PC-9 (cell line): Measurements from ENCODE around the gene THG1L. TPM values are rescaled to one million over a fixed set of nuclear protein-coding genes. Genes with fewer than 3 reads are reported as not detected.

Source experiments
- BruUV-seq: library from RNA; stranded (reverse); fragments of 400-500 nt; replicated peaks from 2 replicates; lab custom pipeline; 2021; lab: Mats Ljungman, UMichigan
- CTCF ChIA-PET: fragments of 300-600 bp; sonication (Branson Sonifier 250); formaldehyde crosslinking; loops from one replicate; lab custom pipeline; 2022; ENCODE audit warnings: antibody characterized with exemption; lab: Charles Lee
- POLR2A ChIA-PET: fragments of 300-600 bp; sonication (Branson Sonifier 250); formaldehyde crosslinking; loops from one replicate; lab custom pipeline; 2022; ENCODE audit warnings: antibody characterized with exemption; ENCODE audit not compliant: unreplicated experiment; lab: Charles Lee
- DNase-seq, 2 experiments: peaks; one replicate each; pipeline versions ENCODE4 v3.0.0 to v3.0.0-alpha.2; 2015 to 2022; ENCODE audit warnings: mixed read lengths in 1 of 2
- H2AFZ ChIP-seq: fragments of 200-600 bp; sonication (generic); 2 replicates; pipeline ENCODE4 v1.8.1; 2017; ENCODE audit warnings: antibody characterized with exemption
- H3F3A ChIP-seq: fragments of 200-600 bp; sonication (generic); 2 replicates; pipeline ENCODE4 v1.8.1; 2017; ENCODE audit warnings: antibody characterized with exemption, mild to moderate bottlenecking, low read depth; ENCODE audit not compliant: insufficient read depth
- H3K27ac ChIP-seq: fragments of 200-600 bp; sonication (generic); 2 replicates; pipeline ENCODE4 v1.6.1; 2016; ENCODE audit warnings: mixed run types
- H3K27me3 ChIP-seq: fragments of 200-600 bp; sonication (generic); 2 replicates; pipeline ENCODE4 v1.6.1; 2016; ENCODE audit warnings: low read depth, mixed run types; ENCODE audit not compliant: insufficient read depth
- H3K36me3 ChIP-seq: fragments of 200-600 bp; sonication (generic); 2 replicates; pipeline ENCODE4 v1.6.1; 2016; ENCODE audit warnings: low read depth, mixed run types
- H3K4me1 ChIP-seq: fragments of 200-600 bp; sonication (generic); replicated peaks from 2 replicates; pipeline ENCODE4 v1.6.1; 2016; ENCODE audit warnings: mixed run types; ENCODE audit not compliant: insufficient read depth
- H3K4me2 ChIP-seq: fragments of 200-600 bp; sonication (generic); 2 replicates; pipeline ENCODE4 v1.6.1; 2017; ENCODE audit warnings: mixed run types
- H3K4me3 ChIP-seq: fragments of 200-600 bp; sonication (generic); 2 replicates; pipeline ENCODE4 v1.6.1; 2016; ENCODE audit warnings: mixed run types
- H3K79me2 ChIP-seq: fragments of 200-600 bp; sonication (generic); 2 replicates; pipeline ENCODE4 v1.6.1; 2017; ENCODE audit warnings: low read depth, mixed run types
- H3K9me2 ChIP-seq: fragments of 200-600 bp; sonication (generic); 2 replicates; pipeline ENCODE4 v1.8.1; 2017; ENCODE audit warnings: mild to moderate bottlenecking; ENCODE audit not compliant: insufficient read depth
- H3K9me3 ChIP-seq: fragments of 200-600 bp; sonication (generic); 2 replicates; pipeline ENCODE4 v1.8.1; 2016; ENCODE audit warnings: low read depth; ENCODE audit not compliant: insufficient read depth
- H4K20me1 ChIP-seq: fragments of 200-600 bp; sonication (generic); 2 replicates; pipeline ENCODE4 v1.8.1; 2017; ENCODE audit not compliant: insufficient read depth
- EZH2 ChIP-seq: fragments of 200-600 bp; sonication (generic); IDR thresholded peaks from 2 replicates; pipeline ENCODE4 v1.8.0; 2017; ENCODE audit warnings: antibody characterized with exemption, low read depth
- intact Hi-C: fragments of 100-400 bp; cut with micrococcal nuclease; formaldehyde crosslinking; loops from one replicate; pipeline ENCODE4 v1.10.0; 2022; ENCODE audit not compliant: unreplicated experiment
- total RNA-seq: library from RNA; stranded (reverse); gene quantifications from 2 replicates; pipeline ENCODE4 v1.2.3, GENCODE V29; 2021
- TF ChIP-seq, protein P1 (sequence below): fragments of 200-600 bp; sonication (generic); conservative IDR thresholded peaks from 2 replicates; pipeline ENCODE4 v1.6.1; 2017; ENCODE audit warnings: mixed run types, antibody characterized with exemption, mild to moderate bottlenecking, moderate library complexity

The THG1L gene
- total RNA-seq, 1 experiment from 2014 or later, result 25.3 TPM

DNA sequence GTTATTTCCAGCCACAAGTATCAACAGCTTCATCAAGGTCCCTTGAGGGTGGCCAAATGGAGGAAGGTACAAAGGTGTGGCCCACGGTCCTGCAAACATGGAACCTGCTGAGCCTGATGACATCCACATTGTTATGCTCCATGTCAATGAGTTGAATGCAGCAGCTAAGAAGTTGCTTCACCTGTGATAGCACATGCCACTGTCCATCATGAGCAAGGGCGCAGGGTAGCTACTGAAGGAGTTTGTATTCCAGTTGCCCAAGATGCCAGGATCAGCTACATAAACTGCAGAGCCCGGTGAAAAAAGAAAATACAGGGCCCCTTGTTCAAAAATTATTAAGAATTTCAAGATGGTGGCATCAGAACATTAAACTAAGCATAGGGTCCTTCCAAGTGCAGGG, 36.5 kb downstream of the THG1L start:
- Histone ChIP-seq H3K79me2 (no peaks in the 10 kb centered on the region), H3K9me2 (no peaks in the 10 kb centered on the region), H3K9me3 (no peaks in the 10 kb centered on the region), H3K4me2 (no peak overlapping the region), H3K27ac (no peak overlapping the region), H3K4me3 (no peak overlapping the region), H4K20me1 (no peaks in the 10 kb centered on the region), H3K36me3 (no peaks in the 10 kb centered on the region), H2AFZ (no peak overlapping the region), H3K4me1 (0 out of 2 replicates have a peak, but pooled peaks cover 4% of the 10 kb centered on the region), H3K27me3 (no peaks in the 10 kb centered on the region), H3F3A (peaks cover 6% of the 10 kb centered on the region; the same call in 1 of the 2 replicates)
- ChIA-PET CTCF (no interaction called here), POLR2A (no interaction called here)
- intact Hi-C loops, result no loop called here
- TF ChIP-seq EZH2, result no peak
- TF ChIP-seq, protein P1, sequence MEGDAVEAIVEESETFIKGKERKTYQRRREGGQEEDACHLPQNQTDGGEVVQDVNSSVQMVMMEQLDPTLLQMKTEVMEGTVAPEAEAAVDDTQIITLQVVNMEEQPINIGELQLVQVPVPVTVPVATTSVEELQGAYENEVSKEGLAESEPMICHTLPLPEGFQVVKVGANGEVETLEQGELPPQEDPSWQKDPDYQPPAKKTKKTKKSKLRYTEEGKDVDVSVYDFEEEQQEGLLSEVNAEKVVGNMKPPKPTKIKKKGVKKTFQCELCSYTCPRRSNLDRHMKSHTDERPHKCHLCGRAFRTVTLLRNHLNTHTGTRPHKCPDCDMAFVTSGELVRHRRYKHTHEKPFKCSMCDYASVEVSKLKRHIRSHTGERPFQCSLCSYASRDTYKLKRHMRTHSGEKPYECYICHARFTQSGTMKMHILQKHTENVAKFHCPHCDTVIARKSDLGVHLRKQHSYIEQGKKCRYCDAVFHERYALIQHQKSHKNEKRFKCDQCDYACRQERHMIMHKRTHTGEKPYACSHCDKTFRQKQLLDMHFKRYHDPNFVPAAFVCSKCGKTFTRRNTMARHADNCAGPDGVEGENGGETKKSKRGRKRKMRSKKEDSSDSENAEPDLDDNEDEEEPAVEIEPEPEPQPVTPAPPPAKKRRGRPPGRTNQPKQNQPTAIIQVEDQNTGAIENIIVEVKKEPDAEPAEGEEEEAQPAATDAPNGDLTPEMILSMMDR, result no peak
- no peak for DNase-seq
- BruUV-seq, result no TSS peak

- no TSS peak for BruUV-seq
- H3K27ac ChIP-seq, result no peak overlapping the region
- H3F3A ChIP-seq, result peaks cover 6% of the 10 kb centered on the region; the same call in 1 of the 2 replicates
- no peaks in the 10 kb centered on the region for H3K9me2 ChIP-seq
- no peak overlapping the region for H3K4me3 ChIP-seq
- H3K79me2 ChIP-seq, result no peaks in the 10 kb centered on the region
- ChIA-PET CTCF (no interaction called here), POLR2A (no interaction called here)
- TF ChIP-seq, protein P1, result no peak
- TF ChIP-seq EZH2, result no peak
- intact Hi-C loops, result loop anchor here (10.0 kb wide), 1 partner anchor 1324 kb away; the partner anchor contains the start of gene EBF1
- DNase-seq, result no peak
- H3K4me2 ChIP-seq, result no peak overlapping the region
- H3K4me1 ChIP-seq, result 0 out of 2 replicates have a peak, but pooled peaks cover 4% of the 10 kb centered on the region
- no peak overlapping the region for H2AFZ ChIP-seq
- no peaks in the 10 kb centered on the region for H3K36me3 ChIP-seq
- no peaks in the 10 kb centered on the region for H3K9me3 ChIP-seq
- H4K20me1 ChIP-seq, result no peaks in the 10 kb centered on the region
- H3K27me3 ChIP-seq, result no peaks in the 10 kb centered on the region
These were observed 39.4 kb downstream of the THG1L start for GRCh38 chr5:157770665-157771064.

DNA sequence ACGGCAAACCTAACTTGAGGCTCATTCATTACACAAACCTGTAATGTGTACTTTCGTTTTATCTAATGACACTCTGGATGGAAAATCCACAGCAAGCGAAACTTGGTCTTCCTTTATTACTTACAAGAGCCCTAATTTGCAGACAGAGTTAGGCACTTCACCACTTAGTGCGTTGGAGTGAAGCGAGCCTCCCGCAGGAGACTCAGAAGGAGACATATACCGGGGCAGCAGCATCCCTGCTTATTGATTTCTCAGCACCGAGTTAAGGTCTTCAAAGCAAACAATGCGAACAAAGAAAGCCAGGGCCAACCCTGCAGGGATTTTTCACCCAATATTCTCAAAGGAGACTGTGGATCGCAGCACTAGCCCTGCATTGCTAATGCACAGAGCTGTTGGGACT, 40.9 kb downstream of the THG1L start:
- POLR2A ChIA-PET, result no interaction called here
- H3K79me2 ChIP-seq, result no peaks in the 10 kb centered on the region
- H3K4me1 ChIP-seq, result 0 out of 2 replicates have a peak, but pooled peaks cover 4% of the 10 kb centered on the region
- H2AFZ ChIP-seq, result no peak overlapping the region
- H3F3A ChIP-seq, result peaks cover 6% of the 10 kb centered on the region; the same call in 1 of the 2 replicates
- H3K9me3 ChIP-seq, result no peaks in the 10 kb centered on the region
- no TSS peak for BruUV-seq
- H3K4me3 ChIP-seq, result no peak overlapping the region
- intact Hi-C loops, result loop anchor here (10.0 kb wide), 1 partner anchor 1323 kb away; the partner anchor contains the start of gene EBF1
- H4K20me1 ChIP-seq, result no peaks in the 10 kb centered on the region
- no peaks in the 10 kb centered on the region for H3K36me3 ChIP-seq
- H3K27me3 ChIP-seq, result no peaks in the 10 kb centered on the region
- TF ChIP-seq, protein P1, result no peak
- TF ChIP-seq EZH2, result no peak
- no peak overlapping the region for H3K4me2 ChIP-seq
- CTCF ChIA-PET, result no interaction called here
- no peaks in the 10 kb centered on the region for H3K9me2 ChIP-seq
- H3K27ac ChIP-seq, result no peak overlapping the region
- no peak for DNase-seq
